Kidney (tissue), 14 donors: ENCODE results near the gene NTRK2. TPM values are rescaled to one million over a fixed set of nuclear protein-coding genes. Genes with fewer than 3 reads are reported as not detected.

Experiments
- DNase-seq, 5 donors: peaks; one replicate each; pipeline ENCODE4 v3.0.0-alpha.2; 2013 to 2020
- FAIRE-seq: peaks from 2 replicates; lab custom pipeline; 2012; peaks lifted over from hg19 to GRCh38; lab: Jason Lieb, UNC
- H3K27ac ChIP-seq, 2 donors: one replicate each; pipeline ENCODE4 v1.7.0; 2013; ENCODE audit warnings: low read depth in 2 of 2, low read length in 2 of 2, inconsistent platforms in 1 of 2
- H3K27me3 ChIP-seq: one replicate; pipeline ENCODE4 v1.7.1; 2013; ENCODE audit warnings: low read length, inconsistent platforms; ENCODE audit not compliant: control insufficient read depth, insufficient read depth
- H3K36me3 ChIP-seq, 3 donors: one replicate each; pipeline versions ENCODE4 v1.7.0 to v1.7.1; 2013; ENCODE audit warnings: low read length in 3 of 3, control low read depth in 1 of 3, inconsistent platforms in 1 of 3; ENCODE audit not compliant: insufficient read depth in 3 of 3, control insufficient read depth in 2 of 3
- H3K4me1 ChIP-seq, 3 donors: one replicate each; pipeline versions ENCODE4 v1.7.0 to v1.7.1; 2013; ENCODE audit warnings: low read length in 3 of 3, inconsistent platforms in 1 of 3, low read depth in 1 of 3; ENCODE audit not compliant: control insufficient read depth in 2 of 3, insufficient read depth in 2 of 3
- H3K4me3 ChIP-seq, 3 donors: one replicate each; pipeline versions ENCODE4 v1.7.0 to v1.8.1; 2013; ENCODE audit warnings: low read length in 3 of 3, control low read depth in 1 of 3, inconsistent platforms in 1 of 3
- H3K9ac ChIP-seq, 3 donors: one replicate each; pipeline versions ENCODE4 v1.7.0 to v1.7.1; 2013; ENCODE audit warnings: low read length in 3 of 3, control low read depth in 1 of 3, inconsistent platforms in 1 of 3
- H3K9me3 ChIP-seq, 3 donors: one replicate each; pipeline versions ENCODE4 v1.7.0 to v1.7.1; 2013; ENCODE audit warnings: low read length in 3 of 3, control low read depth in 1 of 3, inconsistent platforms in 1 of 3; ENCODE audit not compliant: control insufficient read depth in 2 of 3, insufficient read depth in 1 of 3
- intact Hi-C: fragments of 100-400 bp; cut with DNase I; formaldehyde crosslinking; loops from one replicate; pipeline ENCODE4 v1.11.1; 2022
- polyA plus RNA-seq: library from polyadenylated mRNA; stranded (reverse); fragments of 350-450 nt; fragmentation: Illumina TruSeq; extraction: RNeasy Lipid Tissue Mini Kit (QIAGEN cat#74804); gene quantifications from one replicate; pipeline ENCODE4 v1.2.3, GENCODE V29; 2014; ENCODE audit warnings: low read depth, low replicate concordance; ENCODE audit not compliant: insufficient read depth
- total RNA-seq: library from RNA; stranded (reverse); fragmentation: NEBNext Ultra II Directional; extraction: Animal tissue kit (Norgen Biotek cat#: 25700); gene quantifications from one replicate; pipeline ENCODE4 v1.2.1, GENCODE V29; 2021
- TF ChIP-seq, protein P1 (sequence below): IDR thresholded peaks from 3 replicates; pipeline ENCODE4 v1.5.1; 2012; ENCODE audit warnings: mild to moderate bottlenecking, moderate library complexity, borderline replicate concordance; ENCODE audit not compliant: insufficient read depth; ENCODE audit errors: extremely low read depth
- donor health status: control.
- donor health status: control.
- donor health status: control.
- donor health status: control.
- donor health status: control.
- donor health status: DM: yes; HTN: yes; CAD: no.
- donor health status: Normal renal cell carcinoma (clear cell type).

Gene NTRK2
- total and polyA plus RNA-seq, 2 donors from 2014 or later, result 20.0 to 41.2 TPM

DNA sequence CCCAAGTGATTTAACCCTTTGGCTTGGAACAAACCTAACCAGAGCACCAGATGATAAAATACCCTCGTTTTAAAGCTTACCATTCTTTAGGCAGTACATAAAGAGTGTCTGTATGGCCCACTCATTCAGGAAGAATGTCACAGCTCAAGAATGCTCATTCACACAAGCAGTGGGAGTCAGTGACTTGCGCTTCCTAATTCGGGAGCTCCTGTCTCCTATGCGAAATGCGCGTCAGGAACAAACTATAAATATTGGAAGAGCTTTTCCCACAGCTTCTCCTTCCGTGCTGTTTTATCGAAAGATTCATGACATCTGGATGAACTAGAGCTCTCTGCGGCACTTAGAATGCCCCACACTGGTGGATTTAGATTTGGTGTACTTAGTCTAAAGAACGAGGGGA lies 66.6 kb downstream of the NTRK2 start:
- no peak for DNase-seq
- Histone ChIP-seq H3K36me3 (no peaks in the 10 kb centered on the region), H3K27me3 (no peaks in the 10 kb centered on the region), H3K4me1 (no peaks in the 10 kb centered on the region), H3K27ac (no peak overlapping the region), H3K9ac (no peak overlapping the region), H3K9me3 (no peaks in the 10 kb centered on the region), H3K4me3 (no peak overlapping the region)
- intact Hi-C loops, result no loop called here
- no peak for FAIRE-seq
- TF ChIP-seq, protein P1, sequence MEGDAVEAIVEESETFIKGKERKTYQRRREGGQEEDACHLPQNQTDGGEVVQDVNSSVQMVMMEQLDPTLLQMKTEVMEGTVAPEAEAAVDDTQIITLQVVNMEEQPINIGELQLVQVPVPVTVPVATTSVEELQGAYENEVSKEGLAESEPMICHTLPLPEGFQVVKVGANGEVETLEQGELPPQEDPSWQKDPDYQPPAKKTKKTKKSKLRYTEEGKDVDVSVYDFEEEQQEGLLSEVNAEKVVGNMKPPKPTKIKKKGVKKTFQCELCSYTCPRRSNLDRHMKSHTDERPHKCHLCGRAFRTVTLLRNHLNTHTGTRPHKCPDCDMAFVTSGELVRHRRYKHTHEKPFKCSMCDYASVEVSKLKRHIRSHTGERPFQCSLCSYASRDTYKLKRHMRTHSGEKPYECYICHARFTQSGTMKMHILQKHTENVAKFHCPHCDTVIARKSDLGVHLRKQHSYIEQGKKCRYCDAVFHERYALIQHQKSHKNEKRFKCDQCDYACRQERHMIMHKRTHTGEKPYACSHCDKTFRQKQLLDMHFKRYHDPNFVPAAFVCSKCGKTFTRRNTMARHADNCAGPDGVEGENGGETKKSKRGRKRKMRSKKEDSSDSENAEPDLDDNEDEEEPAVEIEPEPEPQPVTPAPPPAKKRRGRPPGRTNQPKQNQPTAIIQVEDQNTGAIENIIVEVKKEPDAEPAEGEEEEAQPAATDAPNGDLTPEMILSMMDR, result no peak

- Histone ChIP-seq H3K4me1 (no peaks in the 10 kb centered on the region), H3K9me3 (no peaks in the 10 kb centered on the region), H3K27me3 (no peaks in the 10 kb centered on the region), H3K9ac (no peak overlapping the region), H3K27ac (no peak overlapping the region), H3K4me3 (no peak overlapping the region), H3K36me3 (no peaks in the 10 kb centered on the region)
- FAIRE-seq, result no peak
- TF ChIP-seq, protein P1, result no peak
- intact Hi-C loops, result no loop called here
- no peak for DNase-seq
Observed at GRCh38 chr9:84736536-84736935, 67.0 kb downstream of the NTRK2 start.

GRCh38 chr9:84738353-84738752 lies 68.8 kb downstream of the NTRK2 start:
- no peak overlapping the region for H3K9ac ChIP-seq
- FAIRE-seq (no peak), DNase-seq (no peak)
- H3K9me3 ChIP-seq, result no peaks in the 10 kb centered on the region
- no peak overlapping the region for H3K27ac ChIP-seq
- no peaks in the 10 kb centered on the region for H3K27me3 ChIP-seq
- H3K4me3 ChIP-seq, result no peak overlapping the region
- no peaks in the 10 kb centered on the region for H3K36me3 ChIP-seq
- no peaks in the 10 kb centered on the region for H3K4me1 ChIP-seq
- TF ChIP-seq, protein P1, result no peak
- intact Hi-C loops, result no loop called here

DNA sequence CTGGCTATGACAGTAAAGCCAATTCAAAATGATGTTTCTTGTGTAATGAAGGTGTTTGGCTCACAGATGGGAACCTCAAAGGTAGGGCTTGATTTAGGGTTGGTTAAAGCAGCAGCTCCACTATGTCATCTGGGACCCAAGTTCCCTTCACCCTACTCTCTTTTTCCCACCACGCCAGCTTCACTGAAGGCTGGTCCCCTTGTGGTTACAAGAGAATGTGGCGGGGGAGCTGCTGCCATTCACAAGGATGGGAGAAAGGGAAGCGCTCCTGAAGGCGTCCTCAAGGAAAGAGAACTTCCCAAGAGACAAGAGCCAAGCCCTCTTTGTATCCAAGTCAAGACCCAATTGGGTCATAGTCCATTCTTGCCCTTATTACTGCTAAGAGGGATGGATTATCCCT lies 72.7 kb downstream of the NTRK2 start:
- TF ChIP-seq, protein P1, result no peak
- no peaks in the 10 kb centered on the region for H3K9me3 ChIP-seq
- no peak overlapping the region for H3K4me3 ChIP-seq
- FAIRE-seq (no peak), DNase-seq (no peak)
- no peak overlapping the region for H3K27ac ChIP-seq
- no peaks in the 10 kb centered on the region for H3K36me3 ChIP-seq
- intact Hi-C loops, result no loop called here
- H3K4me1 ChIP-seq, result no peaks in the 10 kb centered on the region
- H3K27me3 ChIP-seq, result no peaks in the 10 kb centered on the region
- no peak overlapping the region for H3K9ac ChIP-seq
